ENCODE data around the gene FOXJ2.

DNA sequence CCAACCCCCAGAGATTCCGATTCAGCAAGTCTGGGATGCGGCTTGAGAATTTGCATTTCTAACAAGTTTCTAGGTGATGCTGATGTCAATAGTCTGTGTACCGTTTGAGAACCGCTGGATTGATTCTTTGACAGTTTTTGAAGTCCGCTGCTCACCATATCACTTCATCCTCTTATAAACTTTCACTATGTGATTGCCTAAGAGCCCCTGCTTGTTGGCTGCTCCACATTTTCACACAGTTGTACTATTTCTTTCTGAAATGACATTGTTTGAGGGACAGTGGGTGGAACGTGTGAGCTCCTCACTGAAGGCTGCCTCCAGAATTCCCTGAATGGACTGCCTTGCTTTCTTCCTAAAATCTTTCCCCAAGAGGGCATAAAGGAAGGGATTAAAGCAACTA lies 26.0 kb downstream of the FOXJ2 start:
- TF ChIP-seq, protein P1, sequence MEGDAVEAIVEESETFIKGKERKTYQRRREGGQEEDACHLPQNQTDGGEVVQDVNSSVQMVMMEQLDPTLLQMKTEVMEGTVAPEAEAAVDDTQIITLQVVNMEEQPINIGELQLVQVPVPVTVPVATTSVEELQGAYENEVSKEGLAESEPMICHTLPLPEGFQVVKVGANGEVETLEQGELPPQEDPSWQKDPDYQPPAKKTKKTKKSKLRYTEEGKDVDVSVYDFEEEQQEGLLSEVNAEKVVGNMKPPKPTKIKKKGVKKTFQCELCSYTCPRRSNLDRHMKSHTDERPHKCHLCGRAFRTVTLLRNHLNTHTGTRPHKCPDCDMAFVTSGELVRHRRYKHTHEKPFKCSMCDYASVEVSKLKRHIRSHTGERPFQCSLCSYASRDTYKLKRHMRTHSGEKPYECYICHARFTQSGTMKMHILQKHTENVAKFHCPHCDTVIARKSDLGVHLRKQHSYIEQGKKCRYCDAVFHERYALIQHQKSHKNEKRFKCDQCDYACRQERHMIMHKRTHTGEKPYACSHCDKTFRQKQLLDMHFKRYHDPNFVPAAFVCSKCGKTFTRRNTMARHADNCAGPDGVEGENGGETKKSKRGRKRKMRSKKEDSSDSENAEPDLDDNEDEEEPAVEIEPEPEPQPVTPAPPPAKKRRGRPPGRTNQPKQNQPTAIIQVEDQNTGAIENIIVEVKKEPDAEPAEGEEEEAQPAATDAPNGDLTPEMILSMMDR (IDR thresholded peaks at IDR 0.05; ENCODE audit: low read depth, low read length), result no peak
- no peak for TF ChIP-seq MYC (IDR thresholded peaks at IDR 0.05; ENCODE audit: low read depth, low read length)

Measured in NB4 (cell line).